BE2C (cell line): ENCODE data around the gene STX1B.

ENCODE experiments used
- DNase-seq: peaks from one replicate; pipeline ENCODE4 v3.0.0-alpha.2; 2020
- H3K27me3 ChIP-seq: fragments of 250-450 bp; sonication (Bioruptor Pico); 2 replicates; pipeline ENCODE4 v1.5.1; 2020; ENCODE audit warnings: mild to moderate bottlenecking
- H3K36me3 ChIP-seq: fragments of 250-450 bp; sonication (Bioruptor Pico); 2 replicates; pipeline ENCODE4 v1.5.1; 2020; ENCODE audit warnings: mild to moderate bottlenecking
- H3K4me1 ChIP-seq: fragments of 250-450 bp; sonication (Bioruptor Pico); 2 replicates; pipeline ENCODE4 v1.5.1; 2020
- H3K4me3 ChIP-seq: 2 replicates; pipeline ENCODE4 v1.5.1; 2011; ENCODE audit warnings: low read depth, low read length
- H3K9me3 ChIP-seq: fragments of 250-450 bp; sonication (Bioruptor Pico); 2 replicates; pipeline ENCODE4 v1.5.1; 2020
- TF ChIP-seq, protein P1 (sequence below): IDR thresholded peaks from 2 replicates; pipeline ENCODE4 v1.5.1; 2012; ENCODE audit warnings: mild to moderate bottlenecking, low read depth, low read length

The STX1B gene

DNA sequence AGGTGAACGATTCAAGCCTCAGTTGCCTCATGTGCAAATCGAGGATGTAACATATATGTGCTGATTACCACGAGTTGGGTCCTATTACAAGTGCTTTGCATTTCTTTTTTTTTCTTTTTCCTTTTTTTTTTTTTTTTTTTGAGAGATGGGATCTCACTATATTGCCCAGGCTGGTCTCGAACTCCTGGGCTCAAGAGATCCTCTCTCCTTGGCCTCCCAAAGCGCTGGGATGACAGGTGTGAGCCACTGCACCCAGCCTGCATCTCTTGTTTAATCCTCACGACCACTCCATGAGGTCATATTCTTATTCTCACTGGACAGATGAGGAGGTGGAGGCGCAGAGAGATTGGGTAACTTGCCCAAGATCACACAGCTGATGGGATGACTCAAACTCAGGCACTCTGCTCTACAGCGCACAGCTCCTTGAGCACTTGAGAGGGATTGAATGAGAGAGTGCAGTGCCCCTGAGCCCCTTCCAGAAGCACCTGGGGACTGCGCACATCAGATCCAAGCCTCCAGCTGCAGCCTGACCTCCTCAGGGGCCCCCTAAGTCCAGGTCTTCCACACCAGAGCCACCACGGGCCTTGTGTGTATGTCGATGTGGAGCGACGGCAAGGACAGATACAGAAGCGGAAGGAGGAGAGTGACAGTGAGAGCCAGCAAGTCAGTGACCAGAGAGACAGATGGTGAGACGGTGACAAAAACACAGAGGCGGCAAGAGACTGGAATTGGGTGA is 4.9 kb downstream of the STX1B start:
- TF ChIP-seq, protein P1, sequence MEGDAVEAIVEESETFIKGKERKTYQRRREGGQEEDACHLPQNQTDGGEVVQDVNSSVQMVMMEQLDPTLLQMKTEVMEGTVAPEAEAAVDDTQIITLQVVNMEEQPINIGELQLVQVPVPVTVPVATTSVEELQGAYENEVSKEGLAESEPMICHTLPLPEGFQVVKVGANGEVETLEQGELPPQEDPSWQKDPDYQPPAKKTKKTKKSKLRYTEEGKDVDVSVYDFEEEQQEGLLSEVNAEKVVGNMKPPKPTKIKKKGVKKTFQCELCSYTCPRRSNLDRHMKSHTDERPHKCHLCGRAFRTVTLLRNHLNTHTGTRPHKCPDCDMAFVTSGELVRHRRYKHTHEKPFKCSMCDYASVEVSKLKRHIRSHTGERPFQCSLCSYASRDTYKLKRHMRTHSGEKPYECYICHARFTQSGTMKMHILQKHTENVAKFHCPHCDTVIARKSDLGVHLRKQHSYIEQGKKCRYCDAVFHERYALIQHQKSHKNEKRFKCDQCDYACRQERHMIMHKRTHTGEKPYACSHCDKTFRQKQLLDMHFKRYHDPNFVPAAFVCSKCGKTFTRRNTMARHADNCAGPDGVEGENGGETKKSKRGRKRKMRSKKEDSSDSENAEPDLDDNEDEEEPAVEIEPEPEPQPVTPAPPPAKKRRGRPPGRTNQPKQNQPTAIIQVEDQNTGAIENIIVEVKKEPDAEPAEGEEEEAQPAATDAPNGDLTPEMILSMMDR = no peak
- H3K4me1 ChIP-seq = no peaks in the 10 kb centered on the region
- H3K27me3 ChIP-seq = no peaks in the 10 kb centered on the region; the same call in 1 of the 2 replicates
- no peak overlapping the region for H3K4me3 ChIP-seq
- H3K36me3 ChIP-seq = no peaks in the 10 kb centered on the region
- no peak for DNase-seq
- no peaks in the 10 kb centered on the region for H3K9me3 ChIP-seq

DNA sequence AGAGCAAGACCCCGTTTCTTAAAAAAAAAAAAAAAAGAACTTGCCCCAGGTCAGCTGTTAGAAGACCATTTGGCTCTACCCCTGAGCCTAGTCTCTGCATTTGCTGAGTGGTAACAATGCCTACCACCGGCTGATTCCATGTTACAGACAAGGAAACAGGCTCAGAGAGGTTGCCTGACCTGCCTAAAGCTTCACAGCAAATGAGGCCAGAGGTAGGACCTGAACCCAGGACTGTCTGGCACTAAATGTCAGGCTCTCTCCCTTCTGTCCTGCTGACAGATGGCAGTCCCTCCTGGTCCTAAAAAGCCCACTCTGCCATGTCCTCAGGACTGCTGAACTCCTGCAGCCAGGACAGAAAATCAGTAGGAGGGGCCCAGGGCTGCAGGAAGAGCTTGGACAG is 5.8 kb downstream of the STX1B start:
- Histone ChIP-seq H3K9me3 (no peaks in the 10 kb centered on the region), H3K4me1 (no peaks in the 10 kb centered on the region), H3K4me3 (no peak overlapping the region), H3K27me3 (no peaks in the 10 kb centered on the region), H3K36me3 (no peaks in the 10 kb centered on the region)
- no peak for DNase-seq
- TF ChIP-seq, protein P1 = no peak

DNA sequence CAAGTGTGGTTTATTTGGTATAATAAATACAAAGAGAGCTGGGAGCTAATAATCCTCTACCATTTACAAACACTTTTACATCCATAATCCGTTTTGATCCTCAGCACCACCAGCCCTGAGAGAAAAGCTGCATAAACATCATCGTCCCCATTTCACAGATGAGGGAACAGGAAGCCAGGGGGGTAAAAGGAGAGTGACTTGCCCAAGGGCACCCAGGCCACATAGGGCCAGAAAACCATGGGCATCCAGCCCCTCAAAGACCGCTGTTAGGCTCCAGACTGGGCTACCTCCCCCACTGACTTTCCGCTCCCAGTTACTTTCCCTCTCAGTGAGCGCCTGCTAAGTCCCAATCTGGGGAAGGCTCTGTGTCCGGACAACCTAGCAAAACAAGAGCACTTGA is 6.7 kb downstream of the STX1B start:
- TF ChIP-seq, protein P1 = no peak
- no peak for DNase-seq
- Histone ChIP-seq H3K4me1 (no peaks in the 10 kb centered on the region), H3K27me3 (no peaks in the 10 kb centered on the region), H3K36me3 (no peaks in the 10 kb centered on the region), H3K9me3 (no peaks in the 10 kb centered on the region), H3K4me3 (no peak overlapping the region)

DNA sequence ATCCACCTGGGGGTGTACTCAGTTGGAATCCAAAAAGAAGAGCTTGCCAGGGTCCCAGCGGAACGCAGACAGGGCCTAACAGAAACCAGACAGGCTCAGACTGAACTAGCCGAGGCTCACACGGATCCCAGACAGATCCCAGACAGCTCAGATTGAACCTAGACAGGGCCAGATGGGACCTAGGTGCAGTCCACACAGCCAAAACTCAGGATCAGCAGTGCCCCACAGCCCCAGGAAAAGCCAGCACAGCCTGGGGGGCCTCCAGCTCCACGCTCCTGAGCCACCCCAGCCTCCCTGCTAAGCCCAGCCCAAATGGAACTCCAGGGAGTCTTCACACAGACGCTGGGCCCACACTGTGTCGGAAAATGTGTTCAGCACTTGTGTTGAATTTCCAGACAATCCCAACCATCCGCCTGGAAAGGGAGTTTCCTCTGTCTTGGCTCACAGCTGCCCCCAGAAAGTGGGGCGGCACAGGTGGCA is 7.5 kb downstream of the STX1B start:
- TF ChIP-seq, protein P1 = no peak
- H3K4me3 ChIP-seq = no peak overlapping the region

DNA sequence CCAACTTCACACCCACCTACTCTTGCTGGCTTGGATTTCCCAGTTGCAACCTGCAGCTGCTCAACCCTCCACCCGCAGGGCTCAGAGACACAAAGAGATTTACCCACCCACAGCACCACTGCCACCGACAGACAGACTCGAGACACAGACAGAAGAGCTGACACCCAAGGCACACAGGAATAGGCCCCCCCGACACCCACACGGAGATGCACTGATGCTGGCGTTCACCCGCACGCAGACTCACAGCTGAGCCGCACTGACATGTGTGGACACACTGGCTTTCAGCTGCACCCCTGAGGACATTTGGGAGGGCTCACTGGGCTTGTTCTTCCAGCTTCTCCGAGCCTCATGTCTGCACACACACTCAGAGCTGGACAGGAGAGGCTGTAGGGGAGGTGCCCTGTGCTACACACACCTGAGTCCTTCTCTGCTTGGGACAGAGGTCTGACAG is 8.2 kb downstream of the STX1B start:
- Histone ChIP-seq H3K36me3 (no peaks in the 10 kb centered on the region), H3K4me3 (no peak overlapping the region), H3K27me3 (no peaks in the 10 kb centered on the region), H3K4me1 (no peaks in the 10 kb centered on the region), H3K9me3 (no peaks in the 10 kb centered on the region)
- TF ChIP-seq, protein P1 = no peak
- no peak for DNase-seq

More for the DNA sequence above, 7.5 kb downstream of the STX1B start:
- H3K9me3 ChIP-seq = no peaks in the 10 kb centered on the region
- H3K4me1 ChIP-seq = no peaks in the 10 kb centered on the region
- no peaks in the 10 kb centered on the region for H3K27me3 ChIP-seq
- DNase-seq = no peak
- H3K36me3 ChIP-seq = no peaks in the 10 kb centered on the region

DNA sequence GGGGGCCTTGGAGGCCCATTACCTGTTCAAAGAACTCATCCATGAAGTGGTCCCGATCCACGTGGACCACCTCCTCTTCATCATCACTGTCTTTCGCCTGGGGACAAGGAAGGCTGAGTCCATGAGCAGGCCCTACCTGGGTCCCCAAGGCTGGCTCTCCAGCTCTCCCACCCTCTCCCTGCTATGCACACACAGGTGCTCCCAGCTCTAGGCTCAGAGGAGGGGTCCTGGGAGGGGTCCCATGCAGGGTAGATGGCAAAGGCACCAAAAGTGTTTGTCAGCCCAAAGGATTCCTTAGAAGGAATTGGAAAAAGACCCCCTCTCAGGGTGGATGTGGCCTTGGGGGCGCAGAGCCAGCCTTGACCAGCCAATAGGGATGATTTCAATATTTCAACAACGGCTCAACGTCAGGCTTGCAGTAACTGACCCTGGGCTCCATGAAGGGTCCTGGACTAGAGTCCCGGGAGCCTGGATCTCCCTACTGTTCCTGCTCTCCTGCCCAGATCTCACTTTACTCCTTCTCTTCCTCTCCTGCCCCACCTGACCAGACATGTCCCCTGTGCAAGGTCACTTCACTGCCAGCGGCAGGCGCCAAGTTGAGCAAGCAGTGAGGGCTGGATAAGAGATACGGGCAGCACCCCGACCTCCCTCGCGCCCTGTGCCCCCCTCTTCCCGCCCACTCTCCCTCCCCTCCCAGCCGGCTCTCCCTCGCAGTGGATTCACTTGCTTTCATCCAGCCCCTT is 8.8 kb downstream of the STX1B start:
- no peak for DNase-seq
- TF ChIP-seq, protein P1 = no peak
- no peaks in the 10 kb centered on the region for H3K27me3 ChIP-seq
- H3K36me3 ChIP-seq = no peaks in the 10 kb centered on the region
- H3K4me1 ChIP-seq = no peaks in the 10 kb centered on the region
- no peaks in the 10 kb centered on the region for H3K9me3 ChIP-seq
- H3K4me3 ChIP-seq = no peak overlapping the region
